ENCODE measurements around the gene USP2. TPM values are rescaled to one million over a fixed set of nuclear protein-coding genes. Genes with fewer than 3 reads are reported as not detected.

USP2 gene
- total RNA-seq, 1 experiment from 2014 or later = 0.14 TPM

- Mint-ChIP-seq H3K4me3 (ENCODE audit: unreplicated experiment) (peak overlapping the region; percentile 5), H3K36me3 (ENCODE audit: insufficient read depth, unreplicated experiment) (no peaks in the 10 kb centered on the region), H3K27me3 (ENCODE audit: insufficient read depth, unreplicated experiment) (no peaks in the 10 kb centered on the region), H3K27ac (ENCODE audit: low read depth, unreplicated experiment) (peak overlapping the region; percentile 71), H3K9me3 (ENCODE audit: unreplicated experiment) (no peaks in the 10 kb centered on the region), H3K4me1 (ENCODE audit: insufficient read depth, unreplicated experiment) (peaks cover 9% of the 10 kb centered on the region)
- CTCF ChIA-PET = interaction anchor here (0.6 to 1.2 kb wide), 6 partner anchors 19 to 113 kb away, joined by 3 to 6 read pairs (median 4); no protein-coding TSS in a partner anchor
- peak; percentile 78 for DNase-seq (ENCODE audit: unreplicated experiment)
- TF ChIP-seq, protein P1, sequence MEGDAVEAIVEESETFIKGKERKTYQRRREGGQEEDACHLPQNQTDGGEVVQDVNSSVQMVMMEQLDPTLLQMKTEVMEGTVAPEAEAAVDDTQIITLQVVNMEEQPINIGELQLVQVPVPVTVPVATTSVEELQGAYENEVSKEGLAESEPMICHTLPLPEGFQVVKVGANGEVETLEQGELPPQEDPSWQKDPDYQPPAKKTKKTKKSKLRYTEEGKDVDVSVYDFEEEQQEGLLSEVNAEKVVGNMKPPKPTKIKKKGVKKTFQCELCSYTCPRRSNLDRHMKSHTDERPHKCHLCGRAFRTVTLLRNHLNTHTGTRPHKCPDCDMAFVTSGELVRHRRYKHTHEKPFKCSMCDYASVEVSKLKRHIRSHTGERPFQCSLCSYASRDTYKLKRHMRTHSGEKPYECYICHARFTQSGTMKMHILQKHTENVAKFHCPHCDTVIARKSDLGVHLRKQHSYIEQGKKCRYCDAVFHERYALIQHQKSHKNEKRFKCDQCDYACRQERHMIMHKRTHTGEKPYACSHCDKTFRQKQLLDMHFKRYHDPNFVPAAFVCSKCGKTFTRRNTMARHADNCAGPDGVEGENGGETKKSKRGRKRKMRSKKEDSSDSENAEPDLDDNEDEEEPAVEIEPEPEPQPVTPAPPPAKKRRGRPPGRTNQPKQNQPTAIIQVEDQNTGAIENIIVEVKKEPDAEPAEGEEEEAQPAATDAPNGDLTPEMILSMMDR (IDR thresholded peaks at IDR 0.05; ENCODE audit: unreplicated experiment) = no peak
- POLR2A ChIA-PET = interaction anchor here (0.6 to 1.4 kb wide), 4 partner anchors 16 to 197 kb away, joined by 3 to 4 read pairs (median 3); partner anchors contain the start of gene RNF26
- intact Hi-C loops (cut with micrococcal nuclease) = no loop called here
- no TSS peak for BruUV-seq (replicated peaks)
Measured at GRCh38 chr11:119318240-119319135, 63.0 kb downstream of the USP2 start.

GRCh38 chr11:119317592-119318239 is 63.8 kb downstream of the USP2 start:
- intact Hi-C loops (cut with micrococcal nuclease) = no loop called here
- Mint-ChIP-seq H3K4me1 (ENCODE audit: insufficient read depth, unreplicated experiment) (peaks cover 8% of the 10 kb centered on the region), H3K9me3 (ENCODE audit: unreplicated experiment) (no peaks in the 10 kb centered on the region), H3K27ac (ENCODE audit: low read depth, unreplicated experiment) (no peak overlapping the region), H3K4me3 (ENCODE audit: unreplicated experiment) (no peak overlapping the region), H3K27me3 (ENCODE audit: insufficient read depth, unreplicated experiment) (no peaks in the 10 kb centered on the region), H3K36me3 (ENCODE audit: insufficient read depth, unreplicated experiment) (no peaks in the 10 kb centered on the region)
- no peak for DNase-seq (ENCODE audit: unreplicated experiment)
- POLR2A ChIA-PET = interaction anchor here (0.6 to 1.4 kb wide), 3 partner anchors 16 to 197 kb away, joined by 3 to 4 read pairs (median 3); partner anchors contain the start of gene RNF26
- CTCF ChIA-PET = interaction anchor here (0.6 to 1.2 kb wide), 6 partner anchors 9 to 223 kb away, joined by 3 to 6 read pairs (median 4); no protein-coding TSS in a partner anchor
- TF ChIP-seq, protein P1 (IDR thresholded peaks at IDR 0.05; ENCODE audit: unreplicated experiment) = no peak
- no TSS peak for BruUV-seq (replicated peaks)

DNA sequence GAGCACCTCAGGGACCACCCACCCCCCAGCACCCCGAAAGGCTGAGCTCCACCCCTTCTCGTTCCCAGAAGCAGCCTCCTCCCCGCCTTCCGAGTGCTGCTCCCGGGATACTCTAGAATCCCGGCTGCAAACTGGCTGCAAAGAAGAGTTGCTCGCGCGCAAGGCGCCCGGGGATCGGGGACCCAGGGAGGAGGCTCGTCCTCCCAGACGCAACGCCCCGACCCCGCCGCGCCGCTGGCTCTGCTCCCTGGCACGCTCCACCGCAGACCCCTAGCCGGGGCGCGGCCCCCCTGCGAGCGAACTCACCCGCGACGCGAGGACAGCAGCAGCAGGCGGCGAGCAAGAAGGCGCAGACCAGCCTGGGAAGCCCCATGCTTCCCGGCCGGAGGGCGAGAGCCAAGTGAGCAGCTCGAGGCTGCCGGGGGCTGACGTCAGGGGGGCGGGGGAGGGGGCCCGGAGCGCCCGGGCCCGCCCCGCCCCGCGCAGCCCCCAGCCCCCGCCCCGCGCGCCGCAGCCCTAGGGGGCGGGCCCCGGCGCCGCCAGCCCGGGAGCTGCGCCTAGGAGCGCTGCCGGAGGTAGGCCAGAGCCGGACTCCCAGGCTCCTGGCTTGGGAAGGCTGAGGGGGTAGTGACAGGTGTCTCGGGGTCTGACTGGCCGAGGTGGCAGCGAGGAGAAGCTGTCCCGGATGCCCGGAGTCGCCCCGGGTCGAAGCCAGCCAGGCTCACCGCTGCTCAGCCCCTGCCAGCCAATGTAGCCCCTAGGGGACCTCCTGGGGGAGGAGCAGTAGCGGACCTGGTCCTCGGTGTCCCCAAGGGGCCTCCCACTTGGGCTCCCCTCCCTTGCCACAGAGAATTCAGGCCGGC is 64.5 kb downstream of the USP2 start, which contains the start of gene MCAM:
TSS of gene MCAM (minus strand) at position 402 of the 863 bp plus-strand sequence. CDS start at position 373, 29 bp downstream.
- H3K36me3 Mint-ChIP-seq (ENCODE audit: insufficient read depth, unreplicated experiment) = peaks cover 6% of the 10 kb centered on the region
- intact Hi-C loops (cut with micrococcal nuclease) = no loop called here
- no peaks in the 10 kb centered on the region for H3K9me3 Mint-ChIP-seq (ENCODE audit: unreplicated experiment)
- TF ChIP-seq, protein P1 (IDR thresholded peaks at IDR 0.05; ENCODE audit: unreplicated experiment) = no peak
- DNase-seq (ENCODE audit: unreplicated experiment) = no peak
- peaks cover 8% of the 10 kb centered on the region for H3K4me1 Mint-ChIP-seq (ENCODE audit: insufficient read depth, unreplicated experiment)
- ChIA-PET CTCF (interaction anchor here (0.6 to 1.1 kb wide), 6 partner anchors 8 to 224 kb away, joined by 3 to 6 read pairs (median 4); no protein-coding TSS in a partner anchor), POLR2A (interaction anchor here (0.6 to 1.4 kb wide), 3 partner anchors 196 to 261 kb away, joined by 3 read pairs; partner anchors contain the start of gene DPAGT1)
- no peak within 1 kb of the TSS for H3K27ac Mint-ChIP-seq (ENCODE audit: low read depth, unreplicated experiment)
- no peaks in the 10 kb centered on the region for H3K27me3 Mint-ChIP-seq (ENCODE audit: insufficient read depth, unreplicated experiment)
- BruUV-seq (replicated peaks) = no TSS peak
- peak within 1 kb of the TSS; percentile 69 for H3K4me3 Mint-ChIP-seq (ENCODE audit: unreplicated experiment)
